NCI-H146 treated with DMSO at 0.1 percent for 48 hours (cell line): ENCODE data around the gene TMEM121.
"Not testable (repeated sequence)": the region's sequence is repeated elsewhere in the genome, so short reads cannot be mapped to it uniquely, and the experiment has no call there.

Source experiments
- DNase-seq: peaks from one replicate; lab custom pipeline; 2025; ENCODE audit not compliant: unreplicated experiment; lab: John Stamatoyannopoulos, UW

The TMEM121 gene

DNA sequence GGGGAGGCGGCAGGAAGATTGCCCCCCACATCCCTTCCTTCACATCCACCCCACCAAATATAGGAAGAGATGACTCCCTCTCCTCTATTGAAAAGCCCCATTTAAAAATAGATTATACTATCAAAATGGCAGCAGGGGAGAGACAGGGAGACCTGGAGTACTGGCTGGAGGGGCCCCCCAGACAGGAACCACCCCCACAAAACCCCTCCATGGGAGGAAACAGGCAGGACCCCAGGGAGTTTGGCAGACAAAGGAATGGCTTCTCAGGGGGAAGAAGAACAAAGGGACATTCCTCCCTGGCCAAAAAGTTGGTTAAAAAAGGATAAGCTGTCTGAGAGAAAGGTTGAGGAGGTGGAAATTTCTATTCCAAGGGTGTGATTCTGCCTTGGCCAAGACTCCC is 19.3 kb downstream of the TMEM121 start:
- not testable (repeated sequence) for DNase-seq

DNA sequence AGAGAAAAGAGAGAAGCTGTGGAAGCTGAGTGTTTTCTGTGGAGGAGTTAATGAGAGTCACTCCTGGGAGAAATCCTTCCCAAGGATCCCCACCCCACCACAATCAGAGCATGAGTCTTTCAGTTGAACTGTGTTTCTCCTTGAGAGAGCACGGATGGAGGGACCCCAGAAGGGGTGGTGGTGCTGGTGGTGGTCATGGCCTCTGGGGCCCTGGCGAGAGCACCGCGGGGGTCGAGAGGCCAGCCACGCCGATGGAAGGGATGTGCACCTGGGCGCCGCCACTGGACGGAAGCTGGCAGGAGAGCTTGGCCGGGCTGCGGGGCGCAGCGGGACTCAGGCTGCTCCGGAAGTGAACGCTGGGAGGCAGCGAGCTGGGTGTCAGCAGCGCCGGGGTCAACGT is 20.0 kb downstream of the TMEM121 start:
- not testable (repeated sequence) for DNase-seq

DNA sequence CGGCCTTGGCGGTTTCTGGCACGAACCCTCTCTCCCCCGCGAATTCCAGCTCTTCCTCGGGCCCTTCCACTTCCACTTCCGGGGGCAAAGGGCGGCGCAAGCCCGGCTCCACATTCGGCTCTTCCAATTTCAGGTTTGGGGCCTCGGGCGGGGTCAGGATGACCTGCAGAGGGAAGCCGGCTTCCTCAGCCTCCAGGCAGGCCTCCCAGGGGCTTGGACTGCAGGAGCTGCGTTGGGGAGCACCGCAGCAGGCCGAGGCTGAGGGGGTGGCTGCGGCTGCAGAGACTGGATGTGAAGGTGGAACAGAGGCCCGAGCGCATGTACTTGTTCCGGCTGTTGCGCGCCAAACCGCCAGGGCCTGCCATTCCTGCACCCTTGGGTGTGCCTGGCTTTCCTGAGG is 20.7 kb downstream of the TMEM121 start:
- not testable (repeated sequence) for DNase-seq

DNA sequence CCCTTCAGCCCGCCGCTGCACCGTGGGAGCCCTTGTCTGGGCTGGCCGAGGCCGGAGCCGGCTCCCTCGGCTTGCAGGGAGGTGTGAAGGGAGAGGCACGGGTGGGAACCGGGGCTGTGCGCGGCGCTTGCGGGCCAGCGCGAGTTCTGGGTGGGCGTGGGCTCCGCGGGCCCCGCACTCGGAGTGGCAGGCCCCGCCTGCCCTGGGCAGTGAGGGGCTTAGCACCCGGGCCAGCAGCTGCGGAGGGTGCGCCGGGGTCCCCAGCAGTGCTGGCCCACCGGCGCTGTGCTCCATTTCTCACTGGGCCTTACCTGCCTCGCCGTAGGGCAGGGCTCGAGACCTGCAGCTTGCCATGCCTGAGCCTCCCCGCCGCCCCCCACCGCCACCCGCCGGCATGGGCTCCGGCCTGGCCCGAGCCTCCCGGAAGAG is 21.4 kb downstream of the TMEM121 start:
- DNase-seq = no peak

DNA sequence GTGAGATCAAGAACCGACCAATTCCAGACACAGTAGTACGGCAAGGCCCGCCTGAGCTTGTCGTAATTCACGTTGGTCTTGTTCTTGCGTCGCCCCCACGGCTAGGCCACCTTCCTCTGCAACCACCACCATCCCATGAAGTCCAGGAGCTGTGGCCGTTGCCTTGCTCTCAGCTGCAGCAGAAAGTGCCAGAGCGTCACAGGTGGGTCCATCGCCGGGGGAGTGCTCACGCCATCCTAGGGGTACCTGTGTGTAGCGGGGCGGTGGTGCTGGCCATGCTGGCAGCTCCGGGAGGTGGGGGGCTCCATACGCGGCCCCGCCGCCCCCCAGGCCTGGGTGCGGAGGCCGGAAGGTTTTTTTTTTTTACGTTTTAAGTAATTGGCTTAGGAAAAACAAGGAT is 23.1 kb downstream of the TMEM121 start:
- no peak for DNase-seq

DNA sequence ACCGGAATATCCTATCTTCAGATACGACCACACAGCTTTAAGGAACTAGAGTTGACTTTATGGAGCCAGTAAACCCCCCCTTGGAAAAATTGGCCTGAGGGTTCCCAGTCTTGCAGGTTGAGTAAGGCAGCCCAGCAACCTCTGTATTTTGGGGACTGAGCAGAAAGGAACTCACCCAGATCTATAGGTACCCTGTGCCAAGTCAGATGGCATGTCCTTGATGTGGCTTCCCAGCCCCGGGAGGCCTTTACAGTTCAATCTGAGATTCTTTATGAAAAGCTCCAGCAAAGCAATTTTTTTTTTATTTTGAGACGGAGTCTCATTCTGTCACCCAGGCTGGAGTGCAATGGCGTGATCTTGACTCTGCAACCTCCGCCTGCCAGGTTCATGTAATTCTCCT is 27.6 kb downstream of the TMEM121 start:
- no peak for DNase-seq

DNA sequence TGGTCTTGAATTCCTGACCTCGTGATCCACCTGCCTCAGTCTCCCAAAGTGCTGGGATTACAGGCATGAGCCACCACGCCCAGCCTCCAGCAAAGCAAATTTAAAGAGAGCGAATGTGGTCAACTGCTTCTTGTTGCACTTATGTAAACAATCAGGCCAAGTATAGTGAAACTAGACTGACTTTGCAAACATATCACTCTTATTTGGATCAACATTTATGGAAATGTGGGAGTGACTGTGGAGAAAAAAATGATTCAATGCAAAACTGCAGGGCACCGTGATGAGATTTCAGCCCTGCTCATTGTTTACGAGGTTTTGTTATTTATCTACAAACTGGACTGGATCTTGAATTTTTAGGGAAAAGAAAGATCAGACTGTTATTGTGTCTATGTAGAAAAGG is 28.1 kb downstream of the TMEM121 start:
- DNase-seq = no peak

DNA sequence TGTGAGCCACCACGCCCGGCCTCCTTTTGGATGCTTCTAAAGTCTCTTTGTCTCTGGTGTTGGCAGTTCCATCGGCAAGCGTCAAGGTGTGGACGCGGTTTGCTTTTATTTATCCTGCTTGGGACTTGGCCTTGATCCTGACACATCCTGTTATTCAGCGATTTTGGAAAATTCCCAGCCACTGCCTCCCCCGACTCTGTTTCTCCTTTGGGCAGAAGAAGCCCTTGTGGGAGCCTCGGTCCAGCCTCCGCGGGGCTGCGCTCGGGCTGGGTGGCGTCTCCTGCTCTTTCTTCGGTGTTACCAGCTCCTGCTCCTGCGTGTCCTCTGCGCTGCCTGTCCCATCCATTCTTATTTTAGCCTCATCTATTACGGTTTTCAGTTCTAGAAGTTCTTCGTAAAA is 31.3 kb downstream of the TMEM121 start:
- DNase-seq = not testable (repeated sequence)

DNA sequence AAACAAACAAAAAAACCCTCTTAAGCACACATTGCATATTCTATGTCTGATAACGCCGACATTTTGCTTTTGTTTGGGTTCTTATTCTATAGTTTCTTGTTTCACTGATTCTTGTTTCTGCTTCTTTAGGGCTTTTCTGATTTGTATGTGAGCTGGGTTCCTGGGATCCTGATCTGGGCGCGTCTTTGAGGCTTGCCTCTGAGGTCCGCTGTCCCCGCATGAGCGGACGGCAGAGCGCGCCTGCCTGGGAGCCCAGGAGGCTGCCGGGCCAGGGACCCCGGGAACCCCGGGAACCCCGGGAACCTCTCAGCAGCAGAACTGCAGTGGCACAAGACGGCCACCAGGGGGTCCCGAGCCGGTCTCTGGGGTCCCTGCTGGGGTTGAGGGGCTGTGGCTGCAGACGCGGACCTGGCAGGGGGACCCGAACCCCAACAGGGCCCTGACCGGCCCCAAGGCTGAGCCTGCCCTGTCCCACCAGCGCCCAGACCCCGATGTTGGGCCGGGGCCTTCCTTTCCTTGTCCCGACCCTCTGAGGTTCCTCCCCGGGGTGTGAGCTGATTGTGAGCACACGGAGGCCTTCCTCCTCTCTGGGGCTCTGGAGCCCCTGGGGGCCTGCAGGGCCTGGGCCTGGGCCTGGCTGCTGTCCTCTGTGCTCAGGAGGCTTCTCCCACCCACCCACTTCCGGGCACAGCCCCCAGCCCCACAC is 32.2 kb downstream of the TMEM121 start:
- DNase-seq = not testable (repeated sequence)

DNA sequence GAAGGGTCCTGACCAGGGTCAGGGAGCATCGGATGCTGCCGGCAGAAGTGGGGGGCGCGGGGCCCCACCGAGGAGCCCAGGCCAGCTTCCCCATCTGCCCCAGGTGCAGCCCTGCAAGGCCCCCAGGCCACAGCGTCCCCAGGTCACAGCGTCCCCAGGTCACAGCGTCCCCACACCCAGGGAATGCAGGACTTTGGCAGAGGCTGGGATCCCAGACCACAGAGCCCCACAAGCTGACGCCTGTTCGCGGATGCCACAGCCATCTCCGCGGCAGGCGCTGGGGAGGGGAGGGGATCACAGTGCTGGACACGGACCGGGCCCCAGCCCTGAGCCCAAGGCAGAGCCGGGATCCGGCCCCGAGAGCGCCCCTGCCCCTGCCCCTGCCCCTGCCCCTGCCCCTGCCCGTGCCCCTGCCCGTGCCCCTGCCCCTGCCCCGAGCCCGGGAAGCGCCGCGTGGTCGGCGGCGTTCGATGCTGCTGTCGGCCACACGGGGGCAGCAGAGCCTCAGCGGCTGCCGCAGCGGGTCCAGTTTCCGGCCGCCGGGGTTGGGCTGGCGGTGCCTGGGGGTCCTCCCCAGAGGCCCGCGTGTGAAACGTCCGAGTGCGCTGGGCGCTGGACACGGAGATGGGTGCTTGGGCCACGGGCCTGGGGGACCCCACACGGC is 33.1 kb downstream of the TMEM121 start:
- DNase-seq = not testable (repeated sequence)

DNA sequence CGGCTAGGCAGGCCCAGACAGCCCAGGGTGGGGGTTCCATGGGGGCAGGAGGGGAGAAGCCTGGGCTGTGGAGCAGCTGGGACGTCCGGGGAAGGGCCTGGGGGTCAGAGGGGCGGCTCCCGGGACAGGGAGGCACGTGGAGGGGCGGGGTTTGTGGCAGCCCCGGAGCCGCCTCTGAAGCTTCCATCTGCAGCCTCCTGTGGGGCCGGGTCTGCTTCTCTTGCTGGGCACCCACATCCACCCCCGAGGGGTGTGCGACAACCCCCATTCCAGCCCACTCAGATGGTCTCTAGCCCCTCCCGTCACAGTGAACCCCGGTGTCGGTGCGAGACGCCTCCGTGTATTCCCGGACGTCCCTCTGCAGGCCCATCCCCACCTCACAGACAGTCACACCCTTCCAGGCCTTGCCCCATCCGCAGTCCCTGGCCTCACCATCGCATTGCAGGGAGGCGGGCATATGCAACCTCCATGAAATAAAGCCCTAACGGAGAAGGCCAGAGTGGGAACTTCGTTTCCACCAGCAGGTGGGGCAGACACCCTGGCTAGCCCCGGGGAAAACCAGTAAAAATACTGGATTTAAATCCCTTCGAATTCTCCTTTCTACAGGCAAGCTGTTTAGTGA is 33.8 kb downstream of the TMEM121 start:
- not testable (repeated sequence) for DNase-seq

DNA sequence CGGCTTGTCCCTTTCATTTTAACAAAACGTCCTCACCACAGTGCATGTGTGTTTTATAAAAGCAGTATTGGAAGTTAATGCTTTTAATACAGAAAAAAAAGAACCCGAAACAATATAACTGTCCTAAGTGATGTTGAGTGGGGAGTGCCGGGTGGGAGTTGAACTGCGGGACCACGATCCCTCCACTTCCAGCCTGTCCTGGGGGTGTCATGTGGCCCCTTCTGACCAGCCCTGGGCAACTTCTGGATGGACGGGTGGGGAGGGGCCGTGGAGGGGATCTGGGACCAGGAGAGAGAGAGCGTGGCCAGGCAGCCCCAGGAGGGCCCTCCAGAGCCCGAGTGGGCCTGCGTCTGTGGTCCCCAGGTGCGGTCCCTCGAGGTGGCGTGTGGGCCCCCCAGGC is 35.0 kb downstream of the TMEM121 start:
- not testable (repeated sequence) for DNase-seq

DNA sequence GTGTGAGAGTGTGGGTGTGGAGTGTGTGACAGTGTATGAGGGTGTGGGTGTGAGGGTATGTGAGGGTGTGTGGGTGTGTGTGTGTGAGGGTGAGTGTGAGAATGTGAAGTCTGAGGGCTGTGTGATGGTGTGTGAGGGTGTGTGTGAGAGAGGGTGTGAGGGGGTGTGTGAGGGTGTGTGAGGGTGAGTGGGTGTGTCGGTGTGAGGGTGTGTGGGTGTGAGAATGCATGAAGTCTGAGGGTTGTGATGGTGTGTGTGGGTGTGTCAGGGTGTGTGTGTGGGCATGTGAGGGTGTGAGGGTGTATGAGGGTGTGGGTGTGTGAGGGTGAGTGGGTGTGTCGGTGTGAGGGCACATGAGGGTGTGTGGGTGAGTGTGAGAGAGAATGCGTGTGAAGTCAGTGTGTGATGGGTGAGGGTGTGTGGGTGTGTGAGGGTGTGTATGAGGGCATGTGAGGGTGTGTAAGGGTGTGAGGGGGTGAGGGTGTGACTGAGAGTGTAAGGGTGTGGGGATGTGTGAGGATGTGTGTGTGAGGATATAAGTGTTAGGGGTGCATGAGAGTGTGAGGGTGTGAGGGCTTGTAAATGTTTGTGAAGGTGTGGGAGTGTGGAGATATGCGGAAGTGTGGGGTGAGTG is 36.4 kb downstream of the TMEM121 start:
- DNase-seq = no peak

DNA sequence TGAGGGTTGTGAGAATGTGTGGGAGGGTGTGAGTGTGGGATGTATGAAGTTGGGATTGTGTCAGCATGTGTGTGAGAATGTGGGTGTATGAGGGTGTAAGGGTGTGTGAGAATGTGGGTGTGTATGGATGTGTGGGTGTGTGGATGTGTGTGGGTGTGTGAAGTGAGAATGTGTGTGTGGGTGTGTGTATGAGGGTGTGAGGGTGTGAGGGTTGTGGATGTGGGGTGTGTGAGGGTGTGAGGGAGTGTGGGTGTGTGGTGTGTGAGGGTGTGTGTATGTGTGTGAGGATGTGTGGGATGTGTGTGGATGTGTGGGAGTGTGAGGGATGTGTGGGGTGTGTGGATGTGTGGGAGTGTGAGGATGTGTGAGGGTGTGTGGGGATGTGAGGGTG is 37.0 kb downstream of the TMEM121 start:
- DNase-seq = no peak

DNA sequence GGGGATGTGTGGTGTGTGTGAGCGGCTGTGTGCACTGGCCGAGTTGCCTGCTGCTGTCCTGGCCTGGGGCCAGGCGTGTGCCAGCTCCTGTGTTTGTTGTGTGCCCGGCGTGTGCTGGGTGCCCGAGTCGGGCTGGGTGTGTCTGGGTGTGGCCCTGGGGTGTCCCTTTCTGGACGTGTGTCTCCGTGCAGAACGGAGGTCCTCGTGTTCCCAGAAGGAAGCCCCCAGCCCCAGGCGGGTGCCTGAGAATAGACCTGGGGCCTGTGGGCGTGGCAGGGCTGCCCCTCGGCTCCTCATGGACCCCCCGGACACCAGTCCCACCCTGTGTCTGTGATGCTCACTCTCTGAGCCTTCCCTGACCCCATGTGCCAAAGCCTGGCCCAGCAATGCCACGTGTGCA is 38.2 kb downstream of the TMEM121 start:
- DNase-seq = not testable (repeated sequence)

DNA sequence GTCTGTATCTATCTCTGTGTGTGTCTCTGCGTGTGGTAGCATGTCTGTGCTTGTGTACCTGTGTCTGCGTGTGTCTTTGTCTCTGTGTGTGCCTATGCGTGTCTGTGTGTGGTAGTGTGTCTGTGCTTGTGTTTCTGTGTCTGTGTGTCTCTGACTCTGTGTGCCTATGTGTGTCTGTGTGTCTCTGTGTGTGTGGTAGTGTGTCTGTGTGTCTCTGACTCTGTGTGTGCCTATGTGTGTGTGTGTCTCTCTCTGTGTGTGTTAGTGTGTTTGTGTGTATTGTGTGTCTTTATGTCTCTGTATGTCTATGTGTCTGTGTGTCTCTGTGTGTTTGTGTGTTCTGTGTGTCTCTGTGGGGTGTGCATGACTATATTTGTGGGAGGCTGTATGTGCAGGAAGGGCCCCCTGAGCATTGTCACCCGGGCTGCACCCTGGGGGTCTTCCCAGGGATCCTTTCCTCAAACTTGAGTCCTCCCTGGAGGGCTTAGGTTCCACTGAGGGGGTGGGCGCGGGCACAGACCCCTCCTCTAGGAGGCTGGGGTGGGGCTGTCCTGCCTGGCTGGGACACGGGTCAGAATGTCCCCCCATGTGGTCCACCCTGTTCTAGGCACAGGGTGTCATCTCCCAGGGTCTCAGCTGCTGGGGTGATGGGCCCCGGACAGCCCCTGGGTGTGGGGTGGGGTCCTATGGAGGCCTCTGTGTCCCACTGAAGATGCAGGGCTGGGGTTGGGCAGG is 39.0 kb downstream of the TMEM121 start:
- DNase-seq = not testable (repeated sequence)

DNA sequence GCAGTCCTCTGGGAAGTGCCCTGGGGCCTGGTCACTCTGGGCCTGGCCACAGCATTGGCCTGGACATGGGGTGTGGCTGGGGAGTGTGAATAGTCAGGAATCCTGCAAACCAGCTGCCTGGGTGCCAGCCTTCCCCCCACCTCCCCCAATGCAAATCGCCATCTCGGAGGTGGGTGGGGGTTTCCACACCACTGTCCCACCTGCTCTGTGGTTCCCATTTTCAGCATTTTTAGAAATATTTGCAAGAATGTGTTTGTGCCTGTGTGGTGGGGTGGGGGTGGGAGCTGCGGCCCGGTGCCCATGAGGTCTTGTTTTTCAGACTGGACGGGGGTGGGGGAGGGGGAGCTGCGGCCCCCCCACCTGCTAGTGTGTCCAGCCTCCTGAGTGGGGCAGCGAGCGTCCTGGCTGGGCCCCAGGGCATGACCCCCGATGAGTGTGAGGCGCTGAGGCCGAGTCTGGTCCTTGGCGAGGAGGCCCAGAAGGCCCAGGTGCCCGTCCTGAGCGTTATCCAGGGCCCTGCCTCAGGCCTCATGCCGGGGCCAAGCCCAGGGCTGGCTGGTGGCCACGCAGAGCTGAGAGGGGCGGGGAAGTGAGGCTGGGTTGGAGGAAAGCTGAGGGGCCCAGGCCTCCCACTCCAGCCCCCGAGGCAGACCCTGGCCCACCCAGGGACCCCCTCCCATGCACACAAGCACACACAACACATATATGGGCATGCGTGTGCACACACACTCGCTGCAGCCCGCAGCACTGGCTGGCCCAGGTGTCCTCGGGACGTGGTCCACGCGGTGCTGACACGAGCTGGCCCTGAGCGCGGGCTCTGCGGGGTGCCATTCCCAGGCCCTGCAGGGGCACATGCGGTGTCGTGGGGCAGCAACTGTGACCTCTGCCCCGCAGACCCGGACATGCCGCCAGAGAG is 40.1 kb downstream of the TMEM121 start:
- not testable (repeated sequence) for DNase-seq

DNA sequence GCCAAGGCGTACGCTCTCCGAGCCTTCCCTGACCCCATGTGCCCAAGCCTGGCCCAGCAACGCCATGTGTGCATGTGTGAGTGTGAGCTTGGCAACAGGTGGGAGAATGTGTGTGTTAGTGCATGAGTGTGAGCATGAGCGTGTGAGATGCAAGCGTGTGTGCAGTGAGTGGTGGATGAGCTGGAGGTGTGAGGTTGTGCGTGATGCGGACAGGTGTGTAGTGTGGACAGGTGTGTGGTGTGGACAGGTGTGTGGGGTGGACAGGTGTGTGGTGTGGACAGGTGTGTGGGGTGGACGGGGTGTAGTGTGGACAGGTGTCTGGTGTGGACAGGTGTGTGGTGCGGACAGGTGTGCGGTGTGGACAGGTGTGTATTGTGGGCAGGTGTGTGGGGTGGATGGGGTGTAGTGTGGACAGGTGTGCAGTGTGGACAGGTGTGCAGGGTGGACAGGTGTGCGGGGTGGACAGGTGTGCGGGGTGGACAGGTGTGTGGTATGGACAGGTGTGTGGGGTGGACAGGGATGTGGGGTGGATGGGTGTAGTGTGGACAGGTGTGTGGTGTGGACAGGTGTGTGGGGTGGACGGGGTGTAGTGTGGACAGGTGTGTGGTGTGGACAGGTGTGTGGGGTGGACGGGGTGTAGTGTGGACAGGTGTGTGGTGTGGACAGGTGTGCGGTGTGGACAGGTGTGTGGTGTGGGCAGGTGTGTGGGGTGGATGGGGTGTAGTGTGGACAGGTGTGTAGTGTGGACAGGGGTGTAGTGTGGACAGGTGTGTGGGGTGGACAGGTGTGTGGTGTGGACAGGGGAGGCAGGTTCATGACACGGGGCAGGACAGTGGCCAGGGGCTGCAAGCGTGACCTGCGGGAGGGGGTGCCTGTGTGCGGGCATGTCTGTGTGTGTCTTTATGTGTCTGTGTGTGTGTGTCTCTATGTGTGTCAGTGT is 41.1 kb downstream of the TMEM121 start:
- DNase-seq = not testable (repeated sequence)
